HuH-7.5 (cell line): ENCODE results near the gene FCHSD2.
"Not testable (repeated sequence)": the region's sequence is repeated elsewhere in the genome, so short reads cannot be mapped to it uniquely, and the experiment has no call there.

Experiments
- DNase-seq: peaks from one replicate; pipeline ENCODE4 v3.0.0; 2011; ENCODE audit warnings: low spot score

Gene FCHSD2

GRCh38 chr11:72833811-72834493 lies 308.2 kb downstream of the FCHSD2 start:
- no peak for DNase-seq

- no peak for DNase-seq
Observed at GRCh38 chr11:72833083-72833733, 308.9 kb downstream of the FCHSD2 start.

GRCh38 chr11:72832301-72833082 lies 309.6 kb downstream of the FCHSD2 start:
- DNase-seq = no peak

GRCh38 chr11:72831521-72832300 lies 310.4 kb downstream of the FCHSD2 start:
- DNase-seq = peak; percentile 81

GRCh38 chr11:72829884-72830533 lies 312.1 kb downstream of the FCHSD2 start:
- no peak for DNase-seq

- no peak for DNase-seq
Observed at GRCh38 chr11:72829178-72829577, 312.9 kb downstream of the FCHSD2 start.

- no peak for DNase-seq
Observed at GRCh38 chr11:72828692-72829101, 313.4 kb downstream of the FCHSD2 start.

- no peak for DNase-seq
Observed at GRCh38 chr11:72828081-72828567, 314.0 kb downstream of the FCHSD2 start.

GRCh38 chr11:72827656-72828055 lies 314.5 kb downstream of the FCHSD2 start:
- DNase-seq = not testable (repeated sequence)

GRCh38 chr11:72826942-72827480 lies 315.1 kb downstream of the FCHSD2 start:
- DNase-seq = no peak

GRCh38 chr11:72826191-72826941 lies 315.8 kb downstream of the FCHSD2 start:
- no peak for DNase-seq

- DNase-seq = no peak
Observed at GRCh38 chr11:72825661-72826060, 316.5 kb downstream of the FCHSD2 start.

- DNase-seq = no peak
Observed at GRCh38 chr11:72824811-72825505, 317.2 kb downstream of the FCHSD2 start.

GRCh38 chr11:72824020-72824419 lies 318.1 kb downstream of the FCHSD2 start:
- DNase-seq = no peak

GRCh38 chr11:72823105-72823804 lies 318.9 kb downstream of the FCHSD2 start:
- no peak for DNase-seq

GRCh38 chr11:72821920-72822799 lies 320.0 kb downstream of the FCHSD2 start:
- no peak for DNase-seq

GRCh38 chr11:72821221-72821919 lies 320.7 kb downstream of the FCHSD2 start:
- no peak for DNase-seq
